ENCODE results near the gene SGCD. TPM values are rescaled to one million over a fixed set of nuclear protein-coding genes. Genes with fewer than 3 reads are reported as not detected.

Gene SGCD
- total RNA-seq, 1 experiment from 2014 or later = 5.8 TPM

DNA sequence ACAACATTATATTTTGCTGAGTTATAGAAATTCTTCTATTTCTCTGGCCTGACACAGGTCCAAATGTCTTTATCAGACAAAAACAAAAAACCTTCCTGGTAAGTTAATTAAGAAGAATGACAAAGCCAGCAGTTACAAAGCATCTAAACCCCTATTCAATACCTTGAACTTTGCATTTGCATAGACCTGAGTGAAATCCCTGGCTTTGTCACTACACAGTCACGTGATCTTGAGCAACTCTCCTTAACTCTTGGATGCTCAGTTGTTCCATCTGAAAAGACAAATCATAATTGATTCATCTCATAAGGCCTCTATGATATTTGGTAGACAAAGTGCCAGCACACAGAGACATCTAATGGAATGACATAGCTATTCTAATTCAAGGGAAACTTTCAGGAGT is 356.5 kb downstream of the SGCD start:
- no peaks in the 10 kb centered on the region for H3K36me3 ChIP-seq
- H3K27ac ChIP-seq = no peak overlapping the region
- no peak overlapping the region for H3K4me3 ChIP-seq
- no peaks in the 10 kb centered on the region for H3K27me3 ChIP-seq
- H3K4me1 ChIP-seq = no peaks in the 10 kb centered on the region
- no peak for DNase-seq
- H3K9me3 ChIP-seq (replicated peaks) = no peaks in the 10 kb centered on the region

DNA sequence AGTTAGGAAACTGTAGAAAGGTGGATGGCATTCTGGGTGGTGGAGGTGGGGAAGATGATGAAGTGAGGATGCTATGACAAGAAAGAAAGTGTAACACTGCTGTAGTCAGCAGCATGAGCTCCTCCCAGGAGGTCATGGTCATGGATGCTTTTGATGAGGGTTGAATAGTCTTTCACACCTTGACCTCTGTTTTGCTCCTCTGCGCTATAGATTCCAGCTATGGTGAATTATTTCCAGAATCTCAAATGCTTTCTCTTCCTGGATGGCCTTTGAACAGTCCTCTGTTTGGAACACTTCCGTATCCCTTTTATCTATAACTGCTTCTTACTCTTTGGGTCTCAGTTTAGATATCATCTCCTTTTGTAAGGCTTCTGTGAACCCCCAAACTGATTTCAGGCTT is 357.3 kb downstream of the SGCD start:
- H3K27ac ChIP-seq = no peak overlapping the region
- no peaks in the 10 kb centered on the region for H3K9me3 ChIP-seq (replicated peaks)
- DNase-seq = no peak
- no peaks in the 10 kb centered on the region for H3K27me3 ChIP-seq
- no peak overlapping the region for H3K4me3 ChIP-seq
- H3K36me3 ChIP-seq = no peaks in the 10 kb centered on the region
- no peaks in the 10 kb centered on the region for H3K4me1 ChIP-seq

DNA sequence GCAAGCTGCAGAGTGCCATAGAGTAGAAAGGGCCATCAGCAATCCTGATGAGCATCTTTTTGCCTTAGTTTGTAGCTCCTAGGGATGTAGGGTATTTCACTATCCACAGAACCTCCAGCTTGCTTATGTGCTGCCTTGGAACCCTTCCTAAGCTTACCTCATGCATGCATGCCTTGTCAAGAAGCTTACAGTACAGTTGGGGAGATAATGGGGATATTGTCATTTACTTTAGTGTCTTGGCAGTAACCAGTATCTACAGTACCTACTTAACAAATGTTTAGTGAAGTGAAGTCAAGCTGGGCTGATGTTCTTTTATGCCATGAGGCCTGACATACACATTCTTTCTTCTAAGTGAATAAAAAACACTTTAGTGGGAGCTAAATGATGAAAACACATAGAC is 358.5 kb downstream of the SGCD start:
- Histone ChIP-seq H3K27ac (no peak overlapping the region), H3K4me1 (no peaks in the 10 kb centered on the region), H3K9me3 (replicated peaks) (no peaks in the 10 kb centered on the region), H3K27me3 (no peaks in the 10 kb centered on the region), H3K36me3 (no peaks in the 10 kb centered on the region), H3K4me3 (no peak overlapping the region)
- no peak for DNase-seq

DNA sequence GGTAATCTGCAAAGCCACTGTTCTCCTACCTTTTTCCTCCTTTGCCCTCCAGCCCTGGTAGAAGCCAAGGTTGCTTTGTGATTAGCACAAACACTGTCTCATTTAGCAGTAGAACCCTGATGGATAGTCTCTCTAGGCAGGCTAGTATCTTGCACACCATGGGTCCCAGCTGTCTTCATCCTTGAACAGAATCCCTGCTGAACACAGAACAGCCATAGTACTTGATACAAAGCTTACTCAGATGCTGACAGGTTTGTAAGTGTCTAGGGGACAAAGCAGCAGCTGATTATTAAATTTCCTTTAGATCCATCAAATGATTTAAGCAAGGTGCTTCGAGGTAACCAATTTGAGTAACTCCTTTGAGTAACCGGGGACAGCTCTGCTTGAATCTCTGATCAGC is 359.4 kb downstream of the SGCD start:
- Histone ChIP-seq H3K9me3 (replicated peaks) (no peaks in the 10 kb centered on the region), H3K36me3 (no peaks in the 10 kb centered on the region), H3K4me1 (no peaks in the 10 kb centered on the region), H3K27me3 (no peaks in the 10 kb centered on the region), H3K4me3 (no peak overlapping the region), H3K27ac (no peak overlapping the region)
- DNase-seq = no peak

- no peak for DNase-seq
- no peak overlapping the region for H3K4me3 ChIP-seq
- H3K27me3 ChIP-seq = no peaks in the 10 kb centered on the region
- no peak overlapping the region for H3K27ac ChIP-seq
- H3K4me1 ChIP-seq = no peaks in the 10 kb centered on the region
- H3K9me3 ChIP-seq (replicated peaks) = no peaks in the 10 kb centered on the region
- no peaks in the 10 kb centered on the region for H3K36me3 ChIP-seq
Measured at GRCh38 chr5:156686796-156687195, 359.8 kb downstream of the SGCD start.

DNA sequence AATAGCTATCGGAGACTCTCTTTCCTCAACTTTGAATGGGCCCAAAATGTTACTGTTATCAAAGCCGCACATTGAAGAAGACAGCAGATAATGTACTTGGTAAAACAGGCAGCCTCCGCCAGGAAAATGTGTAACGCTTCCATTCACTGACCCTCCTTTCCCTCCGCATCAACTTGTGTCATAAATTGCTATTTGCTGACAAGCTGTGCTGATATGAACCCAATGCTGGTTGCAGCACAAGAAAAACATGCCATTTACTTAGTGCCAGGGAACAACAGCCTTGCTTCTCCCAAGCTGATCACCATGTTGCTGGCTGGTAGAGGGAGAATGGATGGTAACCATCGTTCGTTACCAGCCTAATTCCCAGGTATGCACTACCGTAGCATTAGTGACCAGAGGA is 360.6 kb downstream of the SGCD start:
- Histone ChIP-seq H3K36me3 (no peaks in the 10 kb centered on the region), H3K4me1 (no peaks in the 10 kb centered on the region), H3K9me3 (replicated peaks) (no peaks in the 10 kb centered on the region), H3K27me3 (no peaks in the 10 kb centered on the region), H3K4me3 (no peak overlapping the region), H3K27ac (no peak overlapping the region)
- no peak for DNase-seq

DNA sequence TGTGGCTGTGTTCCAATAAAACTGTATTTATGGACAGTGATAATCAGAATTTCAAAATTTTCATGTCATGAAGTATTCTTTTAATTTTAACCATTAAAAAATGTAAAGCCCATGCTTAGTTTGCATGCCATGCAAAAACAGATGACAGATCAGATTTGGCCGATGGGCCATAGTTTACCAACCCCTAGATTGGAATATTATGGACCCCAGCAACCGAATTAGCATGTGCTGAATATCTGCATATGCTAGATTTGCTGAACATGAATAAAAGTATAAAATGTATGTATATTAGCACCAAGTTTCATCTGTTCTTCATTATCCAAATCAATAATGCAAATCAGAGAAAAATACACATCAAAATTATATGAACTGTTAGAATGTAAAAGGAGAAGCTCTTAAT is 364.6 kb downstream of the SGCD start:
- H3K4me1 ChIP-seq = no peaks in the 10 kb centered on the region

GRCh38 chr5:156693113-156693512 is 366.1 kb downstream of the SGCD start:
- H3K27me3 ChIP-seq = no peaks in the 10 kb centered on the region
- H3K4me3 ChIP-seq = no peak overlapping the region
- no peak overlapping the region for H3K27ac ChIP-seq
- H3K4me1 ChIP-seq = no peaks in the 10 kb centered on the region
- no peak for DNase-seq
- no peaks in the 10 kb centered on the region for H3K36me3 ChIP-seq
- no peaks in the 10 kb centered on the region for H3K9me3 ChIP-seq (replicated peaks)

More for the DNA sequence above, 364.6 kb downstream of the SGCD start:
- no peaks in the 10 kb centered on the region for H3K27me3 ChIP-seq
- no peaks in the 10 kb centered on the region for H3K36me3 ChIP-seq
- DNase-seq = no peak
- H3K27ac ChIP-seq = no peak overlapping the region
- H3K4me3 ChIP-seq = no peak overlapping the region
- H3K9me3 ChIP-seq (replicated peaks) = no peaks in the 10 kb centered on the region

DNA sequence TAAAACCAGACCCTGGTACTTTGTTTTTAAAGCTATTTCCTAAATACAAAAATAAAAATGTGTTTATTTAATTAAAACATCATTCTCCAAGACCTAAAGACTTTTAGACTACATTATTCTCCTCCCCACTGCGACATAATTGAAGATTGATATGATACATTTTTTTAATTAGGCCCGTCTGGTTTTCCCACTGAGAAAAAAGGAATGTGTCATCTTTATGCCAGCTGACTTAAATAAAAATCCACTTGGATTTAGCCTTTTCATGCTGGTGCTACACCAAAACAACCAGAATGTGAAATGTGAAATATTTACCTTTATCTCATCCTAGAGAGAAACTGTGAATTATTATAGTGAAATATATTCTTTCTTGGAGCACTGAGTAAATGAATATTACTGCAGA is 367.6 kb downstream of the SGCD start:
- DNase-seq = no peak
- no peaks in the 10 kb centered on the region for H3K4me1 ChIP-seq
- H3K4me3 ChIP-seq = no peak overlapping the region
- no peaks in the 10 kb centered on the region for H3K9me3 ChIP-seq (replicated peaks)
- H3K27ac ChIP-seq = no peak overlapping the region
- no peaks in the 10 kb centered on the region for H3K36me3 ChIP-seq
- no peaks in the 10 kb centered on the region for H3K27me3 ChIP-seq

DNA sequence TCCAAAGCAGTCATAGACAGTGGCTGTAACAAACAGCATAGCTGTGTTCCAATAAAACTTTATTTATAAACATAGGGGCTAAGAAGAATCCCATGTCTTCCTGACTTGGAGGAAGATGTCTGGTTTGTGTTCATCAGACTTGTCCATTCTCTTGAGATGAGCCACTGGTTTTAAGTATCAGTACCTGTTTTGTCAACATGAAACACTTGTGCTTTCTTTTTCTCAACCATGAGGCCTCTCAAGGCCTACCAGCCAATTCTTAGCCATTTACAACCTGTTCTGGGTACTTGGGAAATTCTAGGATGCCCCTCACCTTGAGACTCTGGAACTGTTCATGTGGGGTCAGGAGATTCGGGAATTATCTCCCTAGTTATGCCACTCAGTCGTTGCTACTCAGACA is 368.8 kb downstream of the SGCD start:
- no peaks in the 10 kb centered on the region for H3K27me3 ChIP-seq
- DNase-seq = no peak
- H3K27ac ChIP-seq = no peak overlapping the region
- no peaks in the 10 kb centered on the region for H3K9me3 ChIP-seq (replicated peaks)
- H3K4me3 ChIP-seq = no peak overlapping the region
- H3K36me3 ChIP-seq = no peaks in the 10 kb centered on the region
- no peaks in the 10 kb centered on the region for H3K4me1 ChIP-seq

- no peaks in the 10 kb centered on the region for H3K27me3 ChIP-seq
Measured at GRCh38 chr5:156698323-156698722, 371.4 kb downstream of the SGCD start.

DNA sequence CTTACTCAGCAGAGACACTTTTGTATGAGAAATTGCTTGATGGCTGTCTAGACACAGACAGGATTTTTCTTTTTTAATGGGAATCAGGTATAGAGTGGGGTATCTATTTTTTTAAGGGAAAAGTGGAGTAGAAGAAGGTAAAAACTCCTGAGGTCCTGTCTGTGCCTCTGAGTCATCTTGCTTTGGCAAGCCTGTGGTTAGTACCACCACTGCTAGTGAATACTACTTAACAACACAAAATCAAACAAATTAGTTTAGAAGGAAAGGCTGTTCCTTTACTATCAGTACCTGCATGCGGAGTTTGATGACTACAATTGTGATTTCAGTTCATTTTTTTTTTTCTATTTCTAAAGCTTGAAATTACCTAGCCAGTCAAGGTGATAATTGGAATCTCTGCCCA is 372.2 kb downstream of the SGCD start:
- Histone ChIP-seq H3K4me1 (no peaks in the 10 kb centered on the region), H3K9me3 (replicated peaks) (no peaks in the 10 kb centered on the region), H3K27me3 (no peaks in the 10 kb centered on the region), H3K4me3 (no peak overlapping the region), H3K27ac (no peak overlapping the region), H3K36me3 (no peaks in the 10 kb centered on the region)
- no peak for DNase-seq

More at GRCh38 chr5:156698323-156698722, 371.4 kb downstream of the SGCD start:
- no peaks in the 10 kb centered on the region for H3K4me1 ChIP-seq
- H3K4me3 ChIP-seq = no peak overlapping the region
- no peaks in the 10 kb centered on the region for H3K9me3 ChIP-seq (replicated peaks)
- no peaks in the 10 kb centered on the region for H3K36me3 ChIP-seq
- no peak overlapping the region for H3K27ac ChIP-seq
- no peak for DNase-seq

GRCh38 chr5:156704139-156704538 is 377.2 kb downstream of the SGCD start:
- Histone ChIP-seq H3K9me3 (replicated peaks) (no peaks in the 10 kb centered on the region), H3K27me3 (no peaks in the 10 kb centered on the region), H3K36me3 (no peaks in the 10 kb centered on the region), H3K4me3 (no peak overlapping the region), H3K4me1 (no peaks in the 10 kb centered on the region), H3K27ac (no peak overlapping the region)
- DNase-seq = no peak

- no peaks in the 10 kb centered on the region for H3K9me3 ChIP-seq (replicated peaks)
- H3K4me3 ChIP-seq = no peak overlapping the region
Measured at GRCh38 chr5:156706631-156707030, 379.7 kb downstream of the SGCD start.

GRCh38 chr5:156707750-156708149 is 380.8 kb downstream of the SGCD start:
- no peaks in the 10 kb centered on the region for H3K9me3 ChIP-seq (replicated peaks)
- H3K36me3 ChIP-seq = no peaks in the 10 kb centered on the region
- no peaks in the 10 kb centered on the region for H3K27me3 ChIP-seq
- DNase-seq = no peak
- no peaks in the 10 kb centered on the region for H3K4me1 ChIP-seq
- no peak overlapping the region for H3K27ac ChIP-seq
- H3K4me3 ChIP-seq = no peak overlapping the region

More at GRCh38 chr5:156706631-156707030, 379.7 kb downstream of the SGCD start:
- H3K4me1 ChIP-seq = no peaks in the 10 kb centered on the region
- no peaks in the 10 kb centered on the region for H3K36me3 ChIP-seq
- DNase-seq = no peak
- no peaks in the 10 kb centered on the region for H3K27me3 ChIP-seq
- no peak overlapping the region for H3K27ac ChIP-seq

- DNase-seq = no peak
- Histone ChIP-seq H3K4me3 (no peak overlapping the region), H3K4me1 (no peaks in the 10 kb centered on the region), H3K36me3 (no peaks in the 10 kb centered on the region), H3K9me3 (replicated peaks) (no peaks in the 10 kb centered on the region), H3K27ac (no peak overlapping the region), H3K27me3 (no peaks in the 10 kb centered on the region)
Measured at GRCh38 chr5:156715287-156715686, 388.3 kb downstream of the SGCD start.
